Caco-2 (cell line): ENCODE data around the gene NEUROG1. TPM values are rescaled to one million over a fixed set of nuclear protein-coding genes. Genes with fewer than 3 reads are reported as not detected.

ENCODE experiments used
- BruUV-seq: library from RNA; stranded (reverse); fragments of 400-500 nt; replicated peaks from 2 replicates; lab custom pipeline; 2021; lab: Mats Ljungman, UMichigan
- CTCF ChIA-PET: fragments of 300-600 bp; sonication (Branson Sonifier 250); formaldehyde crosslinking; loops from one replicate; lab custom pipeline; 2022; ENCODE audit warnings: antibody characterized with exemption; lab: Charles Lee
- POLR2A ChIA-PET: fragments of 300-600 bp; sonication (Branson Sonifier 250); formaldehyde crosslinking; loops from one replicate; lab custom pipeline; 2022; ENCODE audit warnings: antibody characterized with exemption; lab: Charles Lee
- DNase-seq, 2 experiments: peaks; one replicate each; pipeline versions ENCODE4 v3.0.0 to v3.0.0-alpha.2; 2020 to 2022
- H3K27me3 ChIP-seq: replicated peaks from 2 replicates; pipeline ENCODE4 v1.6.0; 2011; ENCODE audit warnings: low read length; ENCODE audit not compliant: control insufficient read depth, insufficient read depth
- H3K36me3 ChIP-seq: 2 replicates; pipeline ENCODE4 v1.5.1; 2011; ENCODE audit warnings: low read length; ENCODE audit not compliant: control insufficient read depth, insufficient read depth
- H3K4me1 ChIP-seq: fragments of 250-450 bp; sonication (Bioruptor Pico); 2 replicates; pipeline ENCODE4 v1.5.1; 2020; ENCODE audit warnings: mild to moderate bottlenecking
- H3K4me3 ChIP-seq: 2 replicates; pipeline ENCODE4 v1.5.1; 2011; ENCODE audit warnings: low read depth, mild to moderate bottlenecking, control low read depth, low read length
- H3K9me3 ChIP-seq: fragments of 250-450 bp; sonication (Bioruptor Pico); 2 replicates; pipeline ENCODE4 v1.5.1; 2020; ENCODE audit warnings: mild to moderate bottlenecking, moderate library complexity
- H3K27ac Mint-ChIP-seq: one replicate; pipeline ENCODE4 v1.8.0; 2022; ENCODE audit warnings: mixed read lengths; ENCODE audit not compliant: unreplicated experiment
- H3K27me3 Mint-ChIP-seq: one replicate; pipeline ENCODE4 v1.8.0; 2022; ENCODE audit warnings: mixed read lengths; ENCODE audit not compliant: insufficient read depth, unreplicated experiment
- H3K36me3 Mint-ChIP-seq: one replicate; pipeline ENCODE4 v1.8.0; 2022; ENCODE audit warnings: mild to moderate bottlenecking, mixed read lengths; ENCODE audit not compliant: insufficient read depth, unreplicated experiment
- H3K4me1 Mint-ChIP-seq: one replicate; pipeline ENCODE4 v1.8.0; 2022; ENCODE audit warnings: low read depth, mixed read lengths; ENCODE audit not compliant: unreplicated experiment
- H3K4me3 Mint-ChIP-seq: one replicate; pipeline ENCODE4 v1.8.0; 2022; ENCODE audit warnings: mild to moderate bottlenecking, moderate library complexity, mixed read lengths; ENCODE audit not compliant: unreplicated experiment
- H3K9me3 Mint-ChIP-seq: one replicate; pipeline ENCODE4 v1.8.0; 2022; ENCODE audit warnings: mixed read lengths; ENCODE audit not compliant: unreplicated experiment
- CTCF ChIP-seq, 2 experiments: fragments of 200-600 bp in 1 of 2; IDR thresholded peaks; 1 replicate in 1 of 2; 2 replicates in 1 of 2; pipeline versions ENCODE4 v1.5.1 to v1.8.0; 2011 to 2022; ENCODE audit warnings: antibody characterized with exemption in 1 of 2, control low read depth in 1 of 2, inconsistent platforms in 1 of 2, low read depth in 1 of 2, low read length in 1 of 2, mild to moderate bottlenecking in 1 of 2, moderate library complexity in 1 of 2; ENCODE audit not compliant: insufficient read depth in 1 of 2, severe bottlenecking in 1 of 2, unreplicated experiment in 1 of 2
- intact Hi-C: fragments of 100-400 bp; cut with micrococcal nuclease; formaldehyde crosslinking; loops from one replicate; pipeline ENCODE4 v1.10.0; 2022; ENCODE audit not compliant: unreplicated experiment
- total RNA-seq: library from RNA; stranded (reverse); gene quantifications from 2 replicates; pipeline ENCODE4 v1.2.3, GENCODE V29; 2022

Gene NEUROG1
- total RNA-seq, 1 experiment from 2014 or later: not detected

- no peaks in the 10 kb centered on the region for H3K36me3 ChIP-seq
- BruUV-seq: no TSS peak
- Mint-ChIP-seq H3K4me1 (no peaks in the 10 kb centered on the region), H3K36me3 (no peaks in the 10 kb centered on the region), H3K27me3 (peaks cover 22% of the 10 kb centered on the region), H3K9me3 (no peaks in the 10 kb centered on the region), H3K4me3 (no peak overlapping the region), H3K27ac (no peak overlapping the region)
- ChIA-PET CTCF (no interaction called here), POLR2A (no interaction called here)
- H3K9me3 ChIP-seq: peaks cover 5% of the 10 kb centered on the region; the same call in 1 of the 2 replicates
- no peaks in the 10 kb centered on the region for H3K4me1 ChIP-seq
- intact Hi-C loops: no loop called here
- no peak overlapping the region for H3K4me3 ChIP-seq
- no peaks in the 10 kb centered on the region for H3K27me3 ChIP-seq
- no peak for TF ChIP-seq CTCF (IDR thresholded peaks at IDR 0.05; ENCODE audit: insufficient read depth in 1 of 2, low read depth in 1 of 2, low read length in 1 of 2, severe bottlenecking in 1 of 2, unreplicated experiment in 1 of 2)
- DNase-seq: no peak
Measured at GRCh38 chr5:135582099-135582781, 46.5 kb upstream of the NEUROG1 start.

GRCh38 chr5:135578685-135579341 is 43.0 kb upstream of the NEUROG1 start, which contains the start of gene CXCL14:
CXCL14 (minus strand) TSS chr5:135578991; CDS start chr5:135578778, 213 bp downstream.
- no TSS peak for BruUV-seq
- no peaks in the 10 kb centered on the region for H3K4me1 ChIP-seq
- H3K9me3 Mint-ChIP-seq: no peaks in the 10 kb centered on the region
- POLR2A ChIA-PET: no interaction called here
- CTCF ChIA-PET: no interaction called here
- TF ChIP-seq CTCF (IDR thresholded peaks at IDR 0.05; ENCODE audit: insufficient read depth in 1 of 2, low read depth in 1 of 2, low read length in 1 of 2, severe bottlenecking in 1 of 2, unreplicated experiment in 1 of 2): no peak
- no peaks in the 10 kb centered on the region for H3K36me3 ChIP-seq
- H3K27ac Mint-ChIP-seq: no peak within 1 kb of the TSS
- H3K4me1 Mint-ChIP-seq: no peaks in the 10 kb centered on the region
- intact Hi-C loops: no loop called here
- H3K4me3 ChIP-seq: no peak within 1 kb of the TSS
- DNase-seq: no peak
- H3K27me3 Mint-ChIP-seq: peaks cover 25% of the 10 kb centered on the region
- no peaks in the 10 kb centered on the region for H3K9me3 ChIP-seq
- H3K36me3 Mint-ChIP-seq: peaks cover 6% of the 10 kb centered on the region
- no peak within 1 kb of the TSS for H3K4me3 Mint-ChIP-seq
- H3K27me3 ChIP-seq: no peaks in the 10 kb centered on the region

- Mint-ChIP-seq H3K27me3 (peaks cover 25% of the 10 kb centered on the region), H3K36me3 (peaks cover 6% of the 10 kb centered on the region)
- no TSS peak for BruUV-seq
Measured at GRCh38 chr5:135578305-135578684, 42.5 kb upstream of the NEUROG1 start.

More at GRCh38 chr5:135578305-135578684, 42.5 kb upstream of the NEUROG1 start:
- Histone ChIP-seq H3K9me3 (no peaks in the 10 kb centered on the region), H3K27me3 (no peaks in the 10 kb centered on the region), H3K4me1 (no peaks in the 10 kb centered on the region), H3K4me3 (no peak overlapping the region), H3K36me3 (no peaks in the 10 kb centered on the region)
- ChIA-PET POLR2A (no interaction called here), CTCF (no interaction called here)
- intact Hi-C loops: no loop called here
- no peak for DNase-seq
- Mint-ChIP-seq H3K4me3 (no peak overlapping the region), H3K27ac (no peak overlapping the region), H3K4me1 (no peaks in the 10 kb centered on the region), H3K9me3 (no peaks in the 10 kb centered on the region)
- no peak for TF ChIP-seq CTCF (IDR thresholded peaks at IDR 0.05; ENCODE audit: insufficient read depth in 1 of 2, low read depth in 1 of 2, low read length in 1 of 2, severe bottlenecking in 1 of 2, unreplicated experiment in 1 of 2)
